ENCODE results near the gene SH3TC1.

Gene SH3TC1

DNA sequence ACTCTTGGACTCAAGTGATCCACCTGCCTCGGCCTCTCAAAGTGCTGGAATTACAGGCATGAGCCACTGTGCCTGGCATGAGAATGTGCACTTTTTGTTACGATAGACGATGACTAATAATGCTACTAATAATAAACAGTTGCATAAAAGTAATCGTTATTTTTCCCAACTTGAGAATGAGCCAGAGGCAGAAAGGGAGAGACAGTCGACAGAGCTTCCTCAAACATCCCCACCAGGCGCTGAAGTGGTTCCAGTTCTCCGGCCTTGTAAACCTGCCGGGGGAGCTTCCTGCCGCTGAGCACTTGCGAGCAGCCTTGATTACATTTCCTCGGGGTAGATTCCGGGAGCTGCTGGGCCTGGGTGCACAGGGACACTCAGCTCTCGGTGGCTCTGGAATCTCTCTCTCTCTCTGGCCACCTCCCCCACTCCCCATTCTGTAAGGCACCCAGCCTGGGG is 61.6 kb downstream of the SH3TC1 start:
- Histone ChIP-seq H3K4me1 (ENCODE audit: low read length) (no peaks in the 10 kb centered on the region), H3K27me3 (ENCODE audit: low read depth, low read length) (peaks cover 14% of the 10 kb centered on the region), H3K9ac (ENCODE audit: low read length) (no peak overlapping the region), H3K79me2 (ENCODE audit: low read length) (no peaks in the 10 kb centered on the region), H3K27ac (ENCODE audit: low read length) (no peak overlapping the region), H3K4me2 (ENCODE audit: low read length) (no peak overlapping the region), H3K4me3 (ENCODE audit: low read length) (no peak overlapping the region), H4K20me1 (ENCODE audit: insufficient read depth, low read length) (no peaks in the 10 kb centered on the region), H3K36me3 (replicated peaks; ENCODE audit: low read depth, low read length) (no peaks in the 10 kb centered on the region), H3K9me3 (ENCODE audit: insufficient read depth, low read length) (no peaks in the 10 kb centered on the region), H2AFZ (ENCODE audit: low read depth, low read length) (no peak overlapping the region)
- TF ChIP-seq, protein P1, sequence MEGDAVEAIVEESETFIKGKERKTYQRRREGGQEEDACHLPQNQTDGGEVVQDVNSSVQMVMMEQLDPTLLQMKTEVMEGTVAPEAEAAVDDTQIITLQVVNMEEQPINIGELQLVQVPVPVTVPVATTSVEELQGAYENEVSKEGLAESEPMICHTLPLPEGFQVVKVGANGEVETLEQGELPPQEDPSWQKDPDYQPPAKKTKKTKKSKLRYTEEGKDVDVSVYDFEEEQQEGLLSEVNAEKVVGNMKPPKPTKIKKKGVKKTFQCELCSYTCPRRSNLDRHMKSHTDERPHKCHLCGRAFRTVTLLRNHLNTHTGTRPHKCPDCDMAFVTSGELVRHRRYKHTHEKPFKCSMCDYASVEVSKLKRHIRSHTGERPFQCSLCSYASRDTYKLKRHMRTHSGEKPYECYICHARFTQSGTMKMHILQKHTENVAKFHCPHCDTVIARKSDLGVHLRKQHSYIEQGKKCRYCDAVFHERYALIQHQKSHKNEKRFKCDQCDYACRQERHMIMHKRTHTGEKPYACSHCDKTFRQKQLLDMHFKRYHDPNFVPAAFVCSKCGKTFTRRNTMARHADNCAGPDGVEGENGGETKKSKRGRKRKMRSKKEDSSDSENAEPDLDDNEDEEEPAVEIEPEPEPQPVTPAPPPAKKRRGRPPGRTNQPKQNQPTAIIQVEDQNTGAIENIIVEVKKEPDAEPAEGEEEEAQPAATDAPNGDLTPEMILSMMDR (IDR thresholded peaks at IDR 0.05; ENCODE audit: low read depth, low read length): no peak
- TF ChIP-seq EZH2phosphoT487 (IDR thresholded peaks at IDR 0.05; ENCODE audit: low read depth): no peak

DNA sequence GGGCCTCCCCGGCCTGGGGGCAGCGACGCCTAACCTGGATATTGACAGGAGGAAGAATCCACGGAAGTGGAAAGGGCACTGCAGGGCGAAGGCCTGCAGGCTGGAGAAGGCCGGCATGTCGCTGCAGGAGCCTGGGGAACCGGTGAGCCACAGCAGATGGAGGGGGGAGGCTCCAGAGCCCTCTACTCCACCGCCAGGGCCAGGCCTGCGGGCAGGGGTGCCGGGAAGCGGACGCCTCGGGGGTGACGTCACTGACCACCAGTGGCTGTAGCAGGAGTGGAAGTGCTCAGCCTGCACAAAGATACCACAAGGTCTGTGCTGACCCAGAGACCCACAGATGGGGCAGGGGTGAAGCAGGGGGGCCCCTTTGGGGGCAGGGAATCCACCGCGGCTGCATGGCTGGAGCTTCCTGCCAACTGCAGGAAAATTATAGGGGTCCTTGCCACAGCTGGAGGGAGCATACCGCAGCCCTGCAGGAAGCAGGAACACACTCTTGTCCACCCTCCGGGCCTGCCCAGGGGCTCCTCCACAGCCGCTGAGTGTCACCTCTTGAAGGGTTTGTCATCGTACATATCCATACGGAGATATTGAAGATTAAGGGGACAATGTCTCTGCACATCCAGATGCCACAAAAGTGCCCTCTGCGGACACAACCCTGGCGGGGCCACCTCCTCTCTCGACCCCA is 62.9 kb downstream of the SH3TC1 start:
- TF ChIP-seq, protein P1 (IDR thresholded peaks at IDR 0.05; ENCODE audit: low read depth, low read length): no peak
- TF ChIP-seq EZH2phosphoT487 (IDR thresholded peaks at IDR 0.05; ENCODE audit: low read depth): no peak
- Histone ChIP-seq H3K4me3 (ENCODE audit: low read length) (no peak overlapping the region), H3K27me3 (ENCODE audit: low read depth, low read length) (peaks cover 14% of the 10 kb centered on the region), H3K4me1 (ENCODE audit: low read length) (no peaks in the 10 kb centered on the region), H3K27ac (ENCODE audit: low read length) (no peak overlapping the region), H3K36me3 (replicated peaks; ENCODE audit: low read depth, low read length) (no peaks in the 10 kb centered on the region), H3K9ac (ENCODE audit: low read length) (no peak overlapping the region), H2AFZ (ENCODE audit: low read depth, low read length) (no peak overlapping the region), H3K9me3 (ENCODE audit: insufficient read depth, low read length) (no peaks in the 10 kb centered on the region), H4K20me1 (ENCODE audit: insufficient read depth, low read length) (no peaks in the 10 kb centered on the region), H3K79me2 (ENCODE audit: low read length) (no peaks in the 10 kb centered on the region), H3K4me2 (ENCODE audit: low read length) (no peak overlapping the region)

DNA sequence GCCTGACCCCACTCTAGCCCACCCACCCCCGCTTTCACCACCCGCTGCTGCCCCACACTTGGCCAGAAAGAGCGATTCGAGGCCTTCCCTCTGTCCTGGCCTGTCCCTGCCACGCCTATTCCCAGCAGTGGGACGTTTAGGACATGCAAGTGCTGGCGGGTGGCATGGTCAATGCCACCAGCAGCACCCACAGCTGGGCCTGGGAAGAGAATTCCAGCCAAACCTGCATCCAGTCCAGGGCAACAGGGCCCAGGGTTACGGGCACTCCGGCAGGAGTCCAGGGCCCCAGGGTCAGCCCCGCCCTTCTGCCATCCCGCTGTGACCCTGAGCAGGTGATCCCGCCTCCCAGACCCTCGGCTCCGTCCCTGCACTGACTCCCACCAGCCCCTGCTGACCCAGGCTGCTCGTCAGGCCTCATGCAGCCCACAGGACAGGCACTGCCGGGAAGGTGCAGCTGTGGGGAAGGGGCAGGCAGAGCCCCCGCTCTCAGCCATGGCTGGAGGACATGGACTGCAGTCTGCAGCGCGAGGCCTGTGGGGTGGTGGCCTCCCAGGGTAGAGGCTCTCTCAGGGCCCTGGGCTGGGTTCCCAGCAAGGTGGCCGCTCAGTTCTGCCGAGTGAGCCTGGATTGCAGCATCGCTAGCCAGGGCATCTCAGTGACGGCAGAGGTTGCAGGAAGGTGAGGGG is 63.7 kb downstream of the SH3TC1 start:
- H3K9me3 ChIP-seq (ENCODE audit: insufficient read depth, low read length): no peaks in the 10 kb centered on the region
- no peak overlapping the region for H3K4me2 ChIP-seq (ENCODE audit: low read length)
- no peak overlapping the region for H3K4me3 ChIP-seq (ENCODE audit: low read length)
- peaks cover 12% of the 10 kb centered on the region for H3K27me3 ChIP-seq (ENCODE audit: low read depth, low read length)
- H3K9ac ChIP-seq (ENCODE audit: low read length): no peak overlapping the region
- H3K36me3 ChIP-seq (replicated peaks; ENCODE audit: low read depth, low read length): no peaks in the 10 kb centered on the region
- H3K79me2 ChIP-seq (ENCODE audit: low read length): no peaks in the 10 kb centered on the region
- H4K20me1 ChIP-seq (ENCODE audit: insufficient read depth, low read length): no peaks in the 10 kb centered on the region
- no peak overlapping the region for H3K27ac ChIP-seq (ENCODE audit: low read length)
- TF ChIP-seq, protein P1 (IDR thresholded peaks at IDR 0.05; ENCODE audit: low read depth, low read length): no peak
- no peak for TF ChIP-seq EZH2phosphoT487 (IDR thresholded peaks at IDR 0.05; ENCODE audit: low read depth)
- H3K4me1 ChIP-seq (ENCODE audit: low read length): no peaks in the 10 kb centered on the region
- no peak overlapping the region for H2AFZ ChIP-seq (ENCODE audit: low read depth, low read length)

DNA sequence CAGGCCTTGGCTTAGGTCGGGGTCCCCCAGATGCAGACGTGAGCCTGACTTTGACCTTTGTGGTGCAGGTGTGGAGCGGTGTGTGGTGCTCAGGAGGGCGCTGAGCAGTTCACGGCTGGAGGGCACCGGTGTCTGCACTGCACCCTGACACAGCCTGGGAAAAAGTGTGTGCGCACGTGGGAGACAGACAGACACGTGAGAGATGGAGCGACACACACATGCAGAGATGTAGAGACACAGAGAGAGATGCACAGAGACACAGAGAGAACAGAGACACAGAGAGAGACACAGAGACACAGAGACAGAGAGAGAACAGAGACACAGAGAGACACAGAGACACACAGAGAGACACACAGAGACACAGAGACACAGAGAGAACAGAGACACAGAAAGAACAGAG is 64.3 kb downstream of the SH3TC1 start:
- no peak overlapping the region for H2AFZ ChIP-seq (ENCODE audit: low read depth, low read length)
- H3K36me3 ChIP-seq (replicated peaks; ENCODE audit: low read depth, low read length): no peaks in the 10 kb centered on the region
- no peak overlapping the region for H3K9ac ChIP-seq (ENCODE audit: low read length)
- H3K79me2 ChIP-seq (ENCODE audit: low read length): no peaks in the 10 kb centered on the region
- no peak overlapping the region for H3K27ac ChIP-seq (ENCODE audit: low read length)
- H4K20me1 ChIP-seq (ENCODE audit: insufficient read depth, low read length): no peaks in the 10 kb centered on the region
- peaks cover 6% of the 10 kb centered on the region; the same call in 1 of the 2 replicates for H3K27me3 ChIP-seq (ENCODE audit: low read depth, low read length)
- TF ChIP-seq, protein P1 (IDR thresholded peaks at IDR 0.05; ENCODE audit: low read depth, low read length): no peak
- no peak for TF ChIP-seq EZH2phosphoT487 (IDR thresholded peaks at IDR 0.05; ENCODE audit: low read depth)
- H3K4me1 ChIP-seq (ENCODE audit: low read length): no peaks in the 10 kb centered on the region
- no peak overlapping the region for H3K4me3 ChIP-seq (ENCODE audit: low read length)
- no peak overlapping the region for H3K4me2 ChIP-seq (ENCODE audit: low read length)
- no peaks in the 10 kb centered on the region for H3K9me3 ChIP-seq (ENCODE audit: insufficient read depth, low read length)
